GM23338 (cell line): Measurements from ENCODE around the gene DUSP5. TPM values are rescaled to one million over a fixed set of nuclear protein-coding genes. Genes with fewer than 3 reads are reported as not detected.

Experiments used
- ATAC-seq: fragments of 200-7000 bp; cut with Tn5 transposase; 3 replicates; pipeline ENCODE4 v1.9.1; 2020
- DNase-seq: peaks from one replicate; pipeline ENCODE4 v3.0.0-alpha.2; 2015; ENCODE audit warnings: low spot score
- H2AFZ ChIP-seq: fragments of 200-600 bp; sonication (generic); 2 replicates; pipeline ENCODE4 v1.8.0; 2016; ENCODE audit warnings: antibody characterized with exemption, mild to moderate bottlenecking, moderate library complexity
- H3F3A ChIP-seq: fragments of 200-600 bp; sonication (generic); replicated peaks from 2 replicates; pipeline ENCODE4 v1.8.0; 2017; ENCODE audit warnings: antibody characterized with exemption, mixed run types, low read depth
- H3K27ac ChIP-seq: fragments of 200-600 bp; sonication (generic); 2 replicates; pipeline ENCODE4 v1.6.1; 2016; ENCODE audit warnings: low read depth
- H3K27me3 ChIP-seq: fragments of 200-600 bp; sonication (generic); 2 replicates; pipeline ENCODE4 v1.8.0; 2016; ENCODE audit warnings: mild to moderate bottlenecking, mixed run types, moderate library complexity; ENCODE audit not compliant: insufficient read depth
- H3K36me3 ChIP-seq: fragments of 200-600 bp; sonication (generic); 2 replicates; pipeline ENCODE4 v1.8.0; 2016; ENCODE audit warnings: mild to moderate bottlenecking; ENCODE audit not compliant: insufficient read depth
- H3K4me1 ChIP-seq: fragments of 200-600 bp; sonication (generic); 2 replicates; pipeline ENCODE4 v1.8.0; 2016; ENCODE audit warnings: mild to moderate bottlenecking, moderate library complexity; ENCODE audit not compliant: insufficient read depth
- H3K4me2 ChIP-seq: fragments of 200-600 bp; sonication (generic); 2 replicates; pipeline ENCODE4 v1.7.1; 2017; ENCODE audit warnings: mixed run types
- H3K4me3 ChIP-seq: fragments of 200-600 bp; sonication (generic); 2 replicates; pipeline ENCODE4 v1.6.1; 2016; ENCODE audit warnings: mixed run types
- H3K79me2 ChIP-seq: fragments of 200-600 bp; sonication (generic); replicated peaks from 2 replicates; pipeline ENCODE4 v1.8.0; 2017; ENCODE audit warnings: mild to moderate bottlenecking; ENCODE audit not compliant: insufficient read depth
- H3K9me2 ChIP-seq: fragments of 200-600 bp; sonication (generic); 2 replicates; pipeline ENCODE4 v1.8.0; 2017; ENCODE audit not compliant: insufficient read depth
- H4K20me1 ChIP-seq: fragments of 200-600 bp; sonication (generic); replicated peaks from 2 replicates; pipeline ENCODE4 v1.8.0; 2017; ENCODE audit warnings: mild to moderate bottlenecking; ENCODE audit not compliant: insufficient read depth
- H3K27ac Mint-ChIP-seq: 2 replicates; pipeline ENCODE4 v1.8.0; 2020; ENCODE audit warnings: inconsistent platforms, mild to moderate bottlenecking, moderate library complexity, mixed read lengths
- H3K27me3 Mint-ChIP-seq: 3 replicates; pipeline ENCODE4 v1.8.0; 2022; ENCODE audit warnings: low read depth, mild to moderate bottlenecking, moderate library complexity, mixed read lengths, inconsistent platforms; ENCODE audit not compliant: insufficient read depth, poor library complexity
- H3K36me3 Mint-ChIP-seq: 3 replicates; pipeline ENCODE4 v1.8.0; 2021; ENCODE audit warnings: low read depth, mild to moderate bottlenecking, inconsistent platforms, moderate library complexity, mixed read lengths
- H3K4me1 Mint-ChIP-seq: 3 replicates; pipeline ENCODE4 v1.8.0; 2020; ENCODE audit warnings: mild to moderate bottlenecking, inconsistent platforms, mixed read lengths
- H3K4me3 Mint-ChIP-seq: 3 replicates; pipeline ENCODE4 v1.8.0; 2021; ENCODE audit warnings: moderate library complexity, mild to moderate bottlenecking, inconsistent platforms, mixed read lengths
- H3K9me3 Mint-ChIP-seq: 3 replicates; pipeline ENCODE4 v1.8.0; 2020; ENCODE audit warnings: moderate library complexity, mild to moderate bottlenecking, inconsistent platforms, mixed read lengths
- CREB1 ChIP-seq: fragments of 250-450 bp; sonication (Bioruptor Pico); IDR thresholded peaks from 2 replicates; pipeline ENCODE4 v1.5.0; 2020; ENCODE audit warnings: low read depth, mild to moderate bottlenecking, moderate library complexity
- EZH2 ChIP-seq: fragments of 200-600 bp; sonication (generic); IDR thresholded peaks from one replicate; pipeline ENCODE4 v1.8.0; 2017; ENCODE audit warnings: antibody characterized with exemption, mild to moderate bottlenecking, low read depth; ENCODE audit not compliant: unreplicated experiment
- EZH2phosphoT487 ChIP-seq: fragments of 200-600 bp; sonication (generic); IDR thresholded peaks from one replicate; pipeline ENCODE4 v1.8.1; 2018; ENCODE audit warnings: antibody characterized with exemption; ENCODE audit not compliant: unreplicated experiment
- NANOG ChIP-seq: IDR thresholded peaks from 2 replicates; pipeline ENCODE4 v1.6.1; 2016; ENCODE audit warnings: antibody characterized with exemption, borderline replicate concordance
- STAT1 ChIP-seq: IDR thresholded peaks from one replicate; pipeline ENCODE4 v1.6.1; 2016; ENCODE audit warnings: antibody characterized with exemption; ENCODE audit not compliant: unreplicated experiment
- ZNF114 ChIP-seq: fragments of 250-450 bp; sonication (Bioruptor Pico); IDR thresholded peaks from 2 replicates; pipeline ENCODE4 v1.5.0; 2020; ENCODE audit warnings: mild to moderate bottlenecking, moderate library complexity
- ZNF331 ChIP-seq: fragments of 250-450 bp; sonication (Bioruptor Pico); IDR thresholded peaks from 2 replicates; pipeline ENCODE4 v1.5.0; 2020; ENCODE audit warnings: low read depth, mild to moderate bottlenecking, moderate library complexity
- ZNF462 ChIP-seq: fragments of 250-450 bp; sonication (Bioruptor Pico); IDR thresholded peaks from 2 replicates; pipeline ENCODE4 v1.5.0; 2020; ENCODE audit warnings: mild to moderate bottlenecking, moderate library complexity
- polyA plus RNA-seq: library from polyadenylated mRNA; unstranded; fragments of >200 nt; fragmentation: Nextera tagmentation; extraction: Ambion mirVana; gene quantifications from 2 replicates; pipeline ENCODE4 v1.2.1, GENCODE V29; 2016
- total RNA-seq: library from RNA; depleted of rRNA; stranded (reverse); fragments of >200 nt; shearing (Covaris generic); gene quantifications from 2 replicates; pipeline ENCODE4 v1.2.3, GENCODE V29; 2014
- TF ChIP-seq, protein P1 (sequence below): IDR thresholded peaks from one replicate; pipeline ENCODE4 v1.6.1; 2018; ENCODE audit warnings: antibody characterized with exemption; ENCODE audit not compliant: unreplicated experiment

Gene DUSP5
- total and polyA plus RNA-seq, 2 experiments from 2014 or later = 10.8 to 35.9 TPM

GRCh38 chr10:110458266-110458920, 39.3 kb upstream of the DUSP5 start (continued):
- TF ChIP-seq ZNF462 (CRISPR knock-in tag) (no peak), EZH2phosphoT487 (no peak), EZH2 (no peak), NANOG (no peak), ZNF114 (no peak), ZNF331 (CRISPR knock-in tag) (no peak)

GRCh38 chr10:110459600-110459999, 38.1 kb upstream of the DUSP5 start:
- Histone ChIP-seq H3K4me2 (no peak overlapping the region), H3K79me2 (no peaks in the 10 kb centered on the region), H3K4me1 (peaks cover 5% of the 10 kb centered on the region; the same call in 1 of the 2 replicates), H3K27me3 (no peaks in the 10 kb centered on the region), H3K27ac (no peak overlapping the region), H3K9me2 (0 out of 2 replicates have a peak, but pooled peaks cover 3% of the 10 kb centered on the region), H4K20me1 (no peaks in the 10 kb centered on the region), H2AFZ (peak overlapping the region; percentile 18; the same call in 1 of the 2 replicates), H3K4me3 (no peak overlapping the region), H3K36me3 (no peaks in the 10 kb centered on the region), H3F3A (no peaks in the 10 kb centered on the region)
- DNase-seq (no peak), ATAC-seq (no peak)
- H3K27me3 Mint-ChIP-seq = peaks cover 13% of the 10 kb centered on the region
- no peak overlapping the region for H3K27ac Mint-ChIP-seq
- no peaks in the 10 kb centered on the region for H3K36me3 Mint-ChIP-seq
- no peaks in the 10 kb centered on the region; the same call in 2 of the 3 replicates for H3K9me3 Mint-ChIP-seq
- no peak overlapping the region for H3K4me3 Mint-ChIP-seq
- peaks cover 13% of the 10 kb centered on the region for H3K4me1 Mint-ChIP-seq
- TF ChIP-seq STAT1 = no peak
- TF ChIP-seq CREB1 (CRISPR knock-in tag) = no peak
- no peak for TF ChIP-seq NANOG
- no peak for TF ChIP-seq EZH2
- TF ChIP-seq, protein P1, sequence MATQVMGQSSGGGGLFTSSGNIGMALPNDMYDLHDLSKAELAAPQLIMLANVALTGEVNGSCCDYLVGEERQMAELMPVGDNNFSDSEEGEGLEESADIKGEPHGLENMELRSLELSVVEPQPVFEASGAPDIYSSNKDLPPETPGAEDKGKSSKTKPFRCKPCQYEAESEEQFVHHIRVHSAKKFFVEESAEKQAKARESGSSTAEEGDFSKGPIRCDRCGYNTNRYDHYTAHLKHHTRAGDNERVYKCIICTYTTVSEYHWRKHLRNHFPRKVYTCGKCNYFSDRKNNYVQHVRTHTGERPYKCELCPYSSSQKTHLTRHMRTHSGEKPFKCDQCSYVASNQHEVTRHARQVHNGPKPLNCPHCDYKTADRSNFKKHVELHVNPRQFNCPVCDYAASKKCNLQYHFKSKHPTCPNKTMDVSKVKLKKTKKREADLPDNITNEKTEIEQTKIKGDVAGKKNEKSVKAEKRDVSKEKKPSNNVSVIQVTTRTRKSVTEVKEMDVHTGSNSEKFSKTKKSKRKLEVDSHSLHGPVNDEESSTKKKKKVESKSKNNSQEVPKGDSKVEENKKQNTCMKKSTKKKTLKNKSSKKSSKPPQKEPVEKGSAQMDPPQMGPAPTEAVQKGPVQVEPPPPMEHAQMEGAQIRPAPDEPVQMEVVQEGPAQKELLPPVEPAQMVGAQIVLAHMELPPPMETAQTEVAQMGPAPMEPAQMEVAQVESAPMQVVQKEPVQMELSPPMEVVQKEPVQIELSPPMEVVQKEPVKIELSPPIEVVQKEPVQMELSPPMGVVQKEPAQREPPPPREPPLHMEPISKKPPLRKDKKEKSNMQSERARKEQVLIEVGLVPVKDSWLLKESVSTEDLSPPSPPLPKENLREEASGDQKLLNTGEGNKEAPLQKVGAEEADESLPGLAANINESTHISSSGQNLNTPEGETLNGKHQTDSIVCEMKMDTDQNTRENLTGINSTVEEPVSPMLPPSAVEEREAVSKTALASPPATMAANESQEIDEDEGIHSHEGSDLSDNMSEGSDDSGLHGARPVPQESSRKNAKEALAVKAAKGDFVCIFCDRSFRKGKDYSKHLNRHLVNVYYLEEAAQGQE = no peak
